Measurements from ENCODE around the gene EML4.

DNA sequence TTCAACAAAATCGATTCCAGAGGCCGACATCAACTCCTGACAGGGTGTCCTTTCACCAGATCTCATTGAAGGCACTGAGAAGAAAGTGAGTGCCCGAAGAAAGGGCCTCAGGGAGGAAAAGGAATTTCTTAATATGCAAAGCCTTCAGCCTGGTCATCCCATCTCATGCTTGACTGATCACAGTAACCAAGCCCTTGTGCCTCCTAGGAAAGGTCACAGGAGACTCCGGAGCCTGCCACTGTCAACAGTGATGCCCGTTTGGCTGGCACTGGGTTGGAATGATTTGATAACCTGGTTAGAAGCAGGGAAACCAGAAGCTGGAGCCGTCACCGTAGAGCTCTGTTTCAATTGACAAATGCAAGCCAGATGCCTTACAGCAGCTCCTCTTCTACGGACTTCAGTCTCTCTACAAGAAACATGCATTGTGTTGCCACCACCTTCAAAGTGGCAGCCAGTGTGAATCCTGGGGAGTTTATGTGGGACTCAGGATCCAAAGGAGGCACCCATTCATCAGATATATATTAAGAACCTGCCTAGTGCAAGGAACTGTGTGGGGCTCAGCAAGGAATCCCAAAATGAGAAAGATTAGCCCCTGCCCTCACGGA is 167.3 kb downstream of the EML4 start:
- no peak for TF ChIP-seq POLR2A (IDR thresholded peaks at IDR 0.05; ENCODE audit: low read length)
- TF ChIP-seq GATA1 (IDR thresholded peaks at IDR 0.05; ENCODE audit: low read depth, low read length), result no peak
